IMR-90 (cell line): Measurements from ENCODE around the gene KRT86. TPM values are rescaled to one million over a fixed set of nuclear protein-coding genes. Genes with fewer than 3 reads are reported as not detected.

ENCODE experiments used
- ATAC-seq: fragments of 200-7000 bp; cut with Tn5 transposase; 2 replicates; pipeline ENCODE4 v1.9.1; 2020; ENCODE audit warnings: low read depth, mild to moderate bottlenecking, moderate library complexity
- BruUV-seq: library from RNA; stranded (reverse); fragments of 400-500 nt; replicated peaks from 2 replicates; lab custom pipeline; 2021; lab: Mats Ljungman, UMichigan
- CTCF ChIA-PET: fragments of 300-600 bp; formaldehyde crosslinking; extraction: SDS; loops from one replicate; lab custom pipeline; 2021; ENCODE audit warnings: antibody characterized with exemption; lab: Yijun Ruan, JAX
- POLR2A ChIA-PET: fragments of 300-600 bp; sonication (Branson Sonifier 250); formaldehyde crosslinking; loops from one replicate; lab custom pipeline; 2022; ENCODE audit warnings: antibody characterized with exemption; ENCODE audit not compliant: unreplicated experiment; lab: Charles Lee
- DNase-seq: peaks from one replicate; pipeline ENCODE4 v3.0.0; 2013
- H2AFZ ChIP-seq: replicated peaks from 2 replicates; pipeline ENCODE3; 2013; ENCODE audit warnings: low read length, mild to moderate bottlenecking; ENCODE audit not compliant: poor library complexity
- H2AK5ac ChIP-seq: 2 replicates; pipeline ENCODE4 v1.6.1; 2013; ENCODE audit warnings: low read depth, low read length, inconsistent platforms
- H2AK9ac ChIP-seq: replicated peaks from 2 replicates; pipeline ENCODE3; 2013; ENCODE audit warnings: mild to moderate bottlenecking, low read depth, low read length, moderate library complexity; ENCODE audit not compliant: poor library complexity
- H2BK120ac ChIP-seq: 2 replicates; pipeline ENCODE4 v1.6.1; 2013; ENCODE audit warnings: low read depth, low read length, inconsistent platforms
- H2BK15ac ChIP-seq: 3 replicates; pipeline ENCODE4 v1.6.1; 2013; ENCODE audit warnings: low read depth, low read length, inconsistent platforms
- H2BK20ac ChIP-seq: 2 replicates; pipeline ENCODE4 v1.6.1; 2013; ENCODE audit warnings: low read depth, mild to moderate bottlenecking, inconsistent platforms, low read length, moderate library complexity
- H2BK5ac ChIP-seq: 2 replicates; pipeline ENCODE4 v1.6.1; 2013; ENCODE audit warnings: mild to moderate bottlenecking, low read depth, low read length, inconsistent platforms; ENCODE audit not compliant: poor library complexity, severe bottlenecking
- H3K14ac ChIP-seq: replicated peaks from 2 replicates; pipeline ENCODE4 v1.6.1; 2013; ENCODE audit warnings: low read depth, low read length, inconsistent platforms
- H3K18ac ChIP-seq: 2 replicates; pipeline ENCODE4 v1.6.1; 2013; ENCODE audit warnings: low read depth, low read length, control low read depth
- H3K23ac ChIP-seq: 2 replicates; pipeline ENCODE4 v1.6.1; 2013; ENCODE audit warnings: low read depth, low read length, inconsistent platforms
- H3K27ac ChIP-seq: 2 replicates; pipeline ENCODE4 v1.5.1; 2013; ENCODE audit warnings: mild to moderate bottlenecking, control low read depth, low read length; ENCODE audit not compliant: insufficient read depth
- H3K27me3 ChIP-seq: 2 replicates; pipeline ENCODE4 v1.6.1; 2013; ENCODE audit warnings: low read length; ENCODE audit not compliant: control insufficient read depth, insufficient read depth
- H3K36me3 ChIP-seq: 2 replicates; pipeline ENCODE4 v1.6.1; 2013; ENCODE audit warnings: low read length, mixed read lengths; ENCODE audit not compliant: control insufficient read depth, insufficient read depth
- H3K4ac ChIP-seq: 2 replicates; pipeline ENCODE4 v1.6.1; 2013; ENCODE audit warnings: low read depth, low read length, inconsistent platforms
- H3K4me1 ChIP-seq: 2 replicates; pipeline ENCODE4 v1.6.1; 2013; ENCODE audit warnings: low read length, mixed read lengths; ENCODE audit not compliant: control insufficient read depth, insufficient read depth
- H3K4me2 ChIP-seq: 2 replicates; pipeline ENCODE4 v1.6.1; 2013; ENCODE audit warnings: low read depth, mild to moderate bottlenecking, control low read depth, low read length, moderate library complexity
- H3K4me3 ChIP-seq: 2 replicates; pipeline ENCODE4 v1.5.1; 2013; ENCODE audit warnings: low read depth, mild to moderate bottlenecking, control low read depth, low read length, moderate library complexity; ENCODE audit not compliant: insufficient read depth
- H3K56ac ChIP-seq: 2 replicates; pipeline ENCODE4 v1.6.1; 2013; ENCODE audit warnings: low read length, inconsistent platforms; ENCODE audit not compliant: insufficient read depth; ENCODE audit errors: extremely low read depth
- H3K79me1 ChIP-seq, 2 experiments: 2 replicates each; pipeline ENCODE4 v1.6.1; 2013; ENCODE audit warnings: low read length in 2 of 2, inconsistent platforms in 1 of 2, low read depth in 1 of 2
- H3K9ac ChIP-seq: 2 replicates; pipeline ENCODE4 v1.6.1; 2013; ENCODE audit warnings: low read depth, low read length, control low read depth
- H3K9me1 ChIP-seq: 2 replicates; pipeline ENCODE4 v1.6.1; 2013; ENCODE audit warnings: low read length, inconsistent platforms; ENCODE audit not compliant: insufficient read depth
- H3K9me3 ChIP-seq: 2 replicates; pipeline ENCODE4 v1.6.1; 2013; ENCODE audit warnings: low read length; ENCODE audit not compliant: control insufficient read depth, insufficient read depth
- H4K20me1 ChIP-seq: 2 replicates; pipeline ENCODE4 v1.6.1; 2013; ENCODE audit warnings: low read length, inconsistent platforms; ENCODE audit not compliant: insufficient read depth
- H4K5ac ChIP-seq: 2 replicates; pipeline ENCODE4 v1.6.1; 2013; ENCODE audit warnings: mild to moderate bottlenecking, low read depth, low read length, control low read depth
- H4K8ac ChIP-seq, 2 experiments: 2 replicates each; pipeline ENCODE4 v1.6.1; 2013; ENCODE audit warnings: low read depth in 2 of 2, low read length in 2 of 2, control low read depth in 1 of 2, inconsistent platforms in 1 of 2
- H4K91ac ChIP-seq: 2 replicates; pipeline ENCODE4 v1.6.1; 2013; ENCODE audit warnings: low read depth, low read length, inconsistent platforms; ENCODE audit not compliant: insufficient read depth
- CEBPB ChIP-seq: IDR thresholded peaks from 2 replicates; pipeline ENCODE4 v1.6.1; 2012; ENCODE audit warnings: low read depth, low read length, improper control_type of control experiment
- WGBS, 2 experiments: methylation state at CpG; one replicate each; pipeline versions ENCODE4 v1.1.5 to v1.1.7; 2013; ENCODE audit warnings: missing lambda C conversion rate in 2 of 2; ENCODE audit not compliant: insufficient read length in 1 of 2; ENCODE audit errors: extremely low coverage in 2 of 2; 5-methylcytosine and 5-hydroxymethylcytosine counted together
- dilution Hi-C: fragments of 300-500 bp; cut with HindIII; formaldehyde crosslinking; loops from one replicate; pipeline ENCODE4 v1.14.3; 2018; ENCODE audit warnings: low sequenced_read_pairs; ENCODE audit not compliant: unreplicated experiment
- in situ Hi-C: fragments of 300-500 bp; cut with MboI; formaldehyde crosslinking; loops from 3 replicates; pipeline ENCODE4 v1.14.3; 2019; ENCODE audit warnings: low sequenced_read_pairs, inconsistent platforms, mixed read lengths
- intact Hi-C: fragments of 100-400 bp; cut with micrococcal nuclease; formaldehyde crosslinking; loops from 2 replicates; pipeline ENCODE4 v1.10.0; 2022
- polyA plus RNA-seq, 3 experiments: library from polyadenylated mRNA; depleted of rRNA; stranded (reverse); fragments of >200 nt; gene quantifications; 2 replicates each; pipeline ENCODE4 v1.2.3, GENCODE V29; 2012; ENCODE audit warnings: low replicate concordance in 1 of 3
- total RNA-seq: library from RNA; depleted of rRNA; stranded (reverse); fragments of >200 nt; gene quantifications from 2 replicates; pipeline ENCODE4 v1.2.3, GENCODE V29; 2012
- TF ChIP-seq, protein P1 (sequence below): fragments of 150-350 bp; IDR thresholded peaks from 2 replicates; pipeline ENCODE4 v1.6.1; 2016; ENCODE audit warnings: low read depth, mild to moderate bottlenecking, low read length, moderate library complexity, borderline replicate concordance

Gene KRT86
- total and polyA plus RNA-seq, 2 of the 4 experiments (the other 2 are of a cell fraction): not detected

DNA sequence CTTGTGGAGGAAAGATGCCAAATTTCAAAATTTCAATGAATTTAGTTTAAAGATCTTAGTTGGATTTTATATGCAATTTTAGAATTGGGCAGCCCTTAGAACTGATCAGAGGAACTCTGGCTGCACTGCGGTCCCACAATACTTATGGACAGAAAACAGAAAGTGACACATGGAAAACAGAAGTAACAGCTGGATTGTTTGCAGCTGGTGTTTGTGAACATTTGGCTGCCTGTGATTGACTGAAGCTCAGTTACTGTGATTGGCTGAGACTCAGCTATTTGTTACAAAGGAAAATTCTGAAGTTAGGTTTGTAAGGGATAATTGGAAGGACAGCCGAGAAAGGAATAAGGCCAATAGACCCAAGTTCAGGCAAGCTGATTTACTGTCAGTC lies 10.0 kb upstream of the KRT86 start:
- 0 out of 2 replicates have a peak, but pooled peaks cover 2% of the 10 kb centered on the region for H3K9me3 ChIP-seq
- CTCF ChIA-PET: interaction anchor here (0.5 to 2.8 kb wide), 2 partner anchors 15 to 19 kb away, joined by 5 to 11 read pairs; no protein-coding TSS in a partner anchor
- H3K9me1 ChIP-seq: peaks cover 8% of the 10 kb centered on the region
- no peak for TF ChIP-seq CEBPB
- TF ChIP-seq, protein P1, sequence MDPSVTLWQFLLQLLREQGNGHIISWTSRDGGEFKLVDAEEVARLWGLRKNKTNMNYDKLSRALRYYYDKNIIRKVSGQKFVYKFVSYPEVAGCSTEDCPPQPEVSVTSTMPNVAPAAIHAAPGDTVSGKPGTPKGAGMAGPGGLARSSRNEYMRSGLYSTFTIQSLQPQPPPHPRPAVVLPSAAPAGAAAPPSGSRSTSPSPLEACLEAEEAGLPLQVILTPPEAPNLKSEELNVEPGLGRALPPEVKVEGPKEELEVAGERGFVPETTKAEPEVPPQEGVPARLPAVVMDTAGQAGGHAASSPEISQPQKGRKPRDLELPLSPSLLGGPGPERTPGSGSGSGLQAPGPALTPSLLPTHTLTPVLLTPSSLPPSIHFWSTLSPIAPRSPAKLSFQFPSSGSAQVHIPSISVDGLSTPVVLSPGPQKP: no peak
- no peaks in the 10 kb centered on the region for H4K20me1 ChIP-seq
- H2AK9ac ChIP-seq: no peak overlapping the region
- intact Hi-C loops (no loop called here), dilution Hi-C loops (no loop called here), in situ Hi-C loops (no loop called here)
- no peak overlapping the region for H2AK5ac ChIP-seq
- H3K79me1 ChIP-seq: no peaks in the 10 kb centered on the region
- POLR2A ChIA-PET: interaction anchor here (0.6 kb wide), 1 partner anchor 72 kb away, joined by 4 read pairs; no protein-coding TSS in a partner anchor
- H3K23ac ChIP-seq: no peak overlapping the region
- H2BK120ac ChIP-seq: no peak overlapping the region
- H4K91ac ChIP-seq: no peak overlapping the region
- no peak overlapping the region for H3K56ac ChIP-seq
- H3K4me1 ChIP-seq: peaks cover 14% of the 10 kb centered on the region
- no peak overlapping the region for H3K27ac ChIP-seq
- DNase-seq (no peak), ATAC-seq (no peak)
- no peak overlapping the region for H2BK5ac ChIP-seq
- H3K36me3 ChIP-seq: no peaks in the 10 kb centered on the region
- no peak overlapping the region for H4K5ac ChIP-seq
- H3K14ac ChIP-seq: no peak overlapping the region
- H3K4ac ChIP-seq: no peak overlapping the region
- no peak overlapping the region for H2BK20ac ChIP-seq
- no peak overlapping the region for H3K4me3 ChIP-seq
- H3K4me2 ChIP-seq: no peak overlapping the region
- WGBS, 2 experiments: no CpG with 5 or more reads among the region's 2 CpGs
- H2BK15ac ChIP-seq: no peak overlapping the region
- no peak overlapping the region for H2AFZ ChIP-seq
- H3K9ac ChIP-seq: no peak overlapping the region
- H3K27me3 ChIP-seq: peaks cover 6% of the 10 kb centered on the region
- H3K18ac ChIP-seq: no peak overlapping the region
- BruUV-seq: no TSS peak
- no peak overlapping the region for H4K8ac ChIP-seq
